HCT116 (cell line): ENCODE data around the gene CAPN15. TPM values are rescaled to one million over a fixed set of nuclear protein-coding genes. Genes with fewer than 3 reads are reported as not detected.

Experiments used
- ATAC-seq: fragments of 200-7000 bp; cut with Tn5 transposase; 2 replicates; pipeline ENCODE4 v1.9.1; 2020; ENCODE audit warnings: mild to moderate bottlenecking, moderate library complexity
- BruUV-seq: library from RNA; stranded (reverse); fragments of 400-500 nt; replicated peaks from 2 replicates; lab custom pipeline; 2021; lab: Mats Ljungman, UMichigan
- CTCF ChIA-PET: fragments of 300-600 bp; sonication (Branson Sonifier 250); formaldehyde crosslinking; loops from one replicate; lab custom pipeline; 2021; ENCODE audit warnings: antibody characterized with exemption; lab: Charles Lee
- POLR2A ChIA-PET: fragments of 300-600, 350-600 bp; sonication (Branson Sonifier 250); formaldehyde crosslinking; loops from one replicate; lab custom pipeline; 2021; ENCODE audit warnings: antibody characterized with exemption; lab: Charles Lee
- RAD21 ChIA-PET, 2 experiments: fragments of 300-600 bp; sonication (Branson Sonifier 250); formaldehyde crosslinking; loops; one replicate each; lab custom pipeline; 2023; ENCODE audit warnings: low total read pairs in 2 of 2; ENCODE audit not compliant: uncharacterized antibody in 2 of 2, unreplicated experiment in 2 of 2, low non-redundant PET in 1 of 2; lab: Charles Lee
- DNase-seq: peaks from one replicate; pipeline ENCODE4 v3.0.0-alpha.2; 2010; ENCODE audit warnings: low read depth, low spot score
- H2AFZ ChIP-seq: fragments of 200-600 bp; shearing (Covaris generic), sonication (generic); 2 replicates; pipeline ENCODE4 v1.6.1; 2017; ENCODE audit warnings: low read depth, mixed run types, mixed read lengths, antibody characterized with exemption, low read length; ENCODE audit not compliant: poor library complexity, severe bottlenecking
- H3K27ac ChIP-seq: 2 replicates; pipeline ENCODE4 v1.5.1; 2012; ENCODE audit warnings: low read depth, low read length
- H3K27me3 ChIP-seq: fragments of 200-600 bp; sonication (generic); 2 replicates; pipeline ENCODE4 v1.6.1; 2016; ENCODE audit warnings: mixed run types, low read length, mixed read lengths; ENCODE audit not compliant: insufficient read depth
- H3K36me3 ChIP-seq, 2 experiments: fragments of 200-500 bp in 1 of 2; fragments of 200-600 bp in 1 of 2; sonication (Bioruptor generic) in 1 of 2; sonication (generic) in 1 of 2; 2 replicates each; pipeline versions ENCODE4 v1.5.1 to v1.6.1; 2014 to 2016; ENCODE audit warnings: low read length in 2 of 2, inconsistent platforms in 1 of 2, mixed read lengths in 1 of 2, mixed run types in 1 of 2; ENCODE audit not compliant: insufficient read depth in 2 of 2, control insufficient read depth in 1 of 2
- H3K4me1 ChIP-seq, 2 experiments: fragments of 200-600 bp in 1 of 2; sonication (generic) in 1 of 2; 2 replicates each; pipeline versions ENCODE4 v1.5.1 to v1.6.1; 2012 to 2017; ENCODE audit warnings: low read length in 2 of 2, inconsistent platforms in 1 of 2, mild to moderate bottlenecking in 1 of 2, mixed read lengths in 1 of 2, mixed run types in 1 of 2, moderate library complexity in 1 of 2; ENCODE audit not compliant: insufficient read depth in 2 of 2, control insufficient read depth in 1 of 2
- H3K4me2 ChIP-seq: fragments of 200-600 bp; sonication (generic); 2 replicates; pipeline ENCODE4 v1.6.1; 2017; ENCODE audit warnings: mixed run types, low read length, mixed read lengths
- H3K4me3 ChIP-seq, 2 experiments: fragments of 200-600 bp in 1 of 2; sonication (generic) in 1 of 2; replicated peaks in 1 of 2; 2 replicates each; pipeline ENCODE4 v1.5.1; 2011 to 2016; ENCODE audit warnings: low read length in 2 of 2, control low read depth in 1 of 2, low read depth in 1 of 2, mild to moderate bottlenecking in 1 of 2, mixed read lengths in 1 of 2, mixed run types in 1 of 2
- H3K79me2 ChIP-seq: fragments of 200-600 bp; sonication (generic); 2 replicates; pipeline ENCODE4 v1.6.1; 2017; ENCODE audit warnings: mild to moderate bottlenecking, mixed run types, low read length, moderate library complexity, mixed read lengths; ENCODE audit not compliant: insufficient read depth
- H3K9ac ChIP-seq: fragments of 200-600 bp; sonication (generic); 2 replicates; pipeline ENCODE4 v1.6.1; 2016; ENCODE audit warnings: low read length, mixed read lengths
- H3K9me2 ChIP-seq: fragments of 200-600 bp; sonication (generic), shearing (Covaris generic); 2 replicates; pipeline ENCODE4 v1.6.1; 2017; ENCODE audit warnings: mixed run types, mild to moderate bottlenecking, moderate library complexity; ENCODE audit not compliant: insufficient read depth
- H3K9me3 ChIP-seq, 2 experiments: fragments of 200-500 bp in 1 of 2; fragments of 200-600 bp in 1 of 2; sonication (Bioruptor generic) in 1 of 2; sonication (generic) in 1 of 2; 2 replicates each; pipeline ENCODE4 v1.6.1; 2014 to 2017; ENCODE audit warnings: low read length in 2 of 2, mixed read lengths in 2 of 2, inconsistent platforms in 1 of 2, low read depth in 1 of 2, mild to moderate bottlenecking in 1 of 2, mixed run types in 1 of 2, moderate library complexity in 1 of 2; ENCODE audit not compliant: control insufficient read depth in 1 of 2, insufficient read depth in 1 of 2
- H4K20me1 ChIP-seq: fragments of 200-600 bp; sonication (generic), shearing (Covaris generic); 2 replicates; pipeline ENCODE4 v1.6.1; 2017; ENCODE audit warnings: mixed run types, mild to moderate bottlenecking, moderate library complexity; ENCODE audit not compliant: insufficient read depth
- CEBPB ChIP-seq: IDR thresholded peaks from 2 replicates; pipeline ENCODE4 v1.6.1; 2012; ENCODE audit warnings: low read depth
- ELF1 ChIP-seq: IDR thresholded peaks from 2 replicates; pipeline ENCODE4 v1.6.1; 2012; ENCODE audit warnings: low read depth, borderline replicate concordance
- POLR2A ChIP-seq: IDR thresholded peaks from 2 replicates; pipeline ENCODE4 v1.7.0; 2011; ENCODE audit warnings: borderline replicate concordance; ENCODE audit not compliant: insufficient read depth, insufficient read length; ENCODE audit errors: extremely low read depth
- SIN3A ChIP-seq: IDR thresholded peaks from 2 replicates; pipeline ENCODE4 v1.6.1; 2012; ENCODE audit warnings: low read depth
- intact Hi-C: fragments of 100-400 bp; cut with micrococcal nuclease; formaldehyde crosslinking; loops from 2 replicates; pipeline ENCODE4 v1.10.0; 2022
- total RNA-seq: library from RNA; stranded (reverse); gene quantifications from one replicate; pipeline ENCODE4 v1.2.1, GENCODE V29; 2021; ENCODE audit not compliant: unreplicated experiment
- TF ChIP-seq, protein P1 (sequence below): IDR thresholded peaks from 2 replicates; pipeline ENCODE4 v1.6.1; 2012
- TF ChIP-seq, protein P2 (sequence below): IDR thresholded peaks from 2 replicates; pipeline ENCODE4 v1.6.1; 2012; ENCODE audit warnings: low read depth

CAPN15 gene
- total RNA-seq, 1 experiment from 2014 or later, result 39.0 TPM

DNA sequence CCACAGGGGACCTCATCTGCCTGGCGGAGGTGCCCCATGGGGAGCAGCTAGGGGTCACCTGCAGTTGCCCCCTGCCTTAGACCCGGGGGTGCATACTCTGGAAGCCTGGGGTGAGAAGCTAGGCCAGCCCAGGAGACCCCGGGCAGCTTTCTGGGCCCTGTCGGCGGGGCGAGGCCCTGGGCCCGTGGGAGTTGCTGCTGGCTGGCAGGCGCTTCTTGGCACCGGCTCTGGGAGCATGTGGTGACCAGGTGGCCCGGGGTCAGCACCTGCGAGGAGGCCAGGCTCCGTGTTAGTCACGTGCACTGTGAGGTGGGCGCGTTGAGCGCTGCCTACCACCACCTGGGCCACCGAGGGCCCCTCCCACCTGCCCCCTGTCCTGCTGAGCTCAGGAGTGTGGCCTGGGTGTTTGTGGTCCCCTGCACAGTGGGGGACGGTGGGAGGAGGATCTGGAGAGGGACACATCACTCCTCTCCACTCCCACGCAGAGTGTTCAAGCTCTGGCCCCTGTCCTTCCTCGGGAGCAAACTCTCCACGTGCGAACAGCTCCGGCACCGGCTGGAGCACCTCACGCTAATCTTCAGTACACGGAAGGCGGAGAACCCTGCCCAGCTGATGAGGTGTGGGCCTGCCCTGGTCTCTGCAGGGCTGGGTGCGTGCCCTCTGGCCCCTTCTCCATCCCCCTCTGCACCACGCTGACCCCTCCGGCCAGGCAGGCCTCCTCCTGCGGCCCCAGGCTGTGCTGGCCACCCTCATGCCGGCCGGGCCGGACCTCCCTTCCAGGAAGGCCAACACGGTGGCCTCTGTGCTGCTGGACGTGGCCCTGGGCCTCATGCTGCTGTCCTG lies 48.1 kb downstream of the CAPN15 start:
- Histone ChIP-seq H3K9ac (no peak overlapping the region), H3K27me3 (no peaks in the 10 kb centered on the region), H3K4me3 (no peak overlapping the region), H3K9me3 (no peaks in the 10 kb centered on the region), H3K9me2 (no peaks in the 10 kb centered on the region), H2AFZ (no peak overlapping the region), H3K79me2 (peaks cover 5% of the 10 kb centered on the region; the same call in 1 of the 2 replicates), H3K36me3 (no peaks in the 10 kb centered on the region), H3K4me1 (no peaks in the 10 kb centered on the region), H4K20me1 (no peaks in the 10 kb centered on the region), H3K4me2 (no peak overlapping the region), H3K27ac (no peak overlapping the region)
- ChIA-PET CTCF (no interaction called here), RAD21 (no interaction called here), POLR2A (no interaction called here)
- intact Hi-C loops, result no loop called here
- BruUV-seq, result no TSS peak
- ATAC-seq, result no peak
- DNase-seq, result no peak
- TF ChIP-seq, protein P1, sequence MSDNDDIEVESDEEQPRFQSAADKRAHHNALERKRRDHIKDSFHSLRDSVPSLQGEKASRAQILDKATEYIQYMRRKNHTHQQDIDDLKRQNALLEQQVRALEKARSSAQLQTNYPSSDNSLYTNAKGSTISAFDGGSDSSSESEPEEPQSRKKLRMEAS, result no peak
- no peak for TF ChIP-seq CEBPB
- no peak for TF ChIP-seq SIN3A
- no peak for TF ChIP-seq POLR2A
- TF ChIP-seq, protein P2, sequence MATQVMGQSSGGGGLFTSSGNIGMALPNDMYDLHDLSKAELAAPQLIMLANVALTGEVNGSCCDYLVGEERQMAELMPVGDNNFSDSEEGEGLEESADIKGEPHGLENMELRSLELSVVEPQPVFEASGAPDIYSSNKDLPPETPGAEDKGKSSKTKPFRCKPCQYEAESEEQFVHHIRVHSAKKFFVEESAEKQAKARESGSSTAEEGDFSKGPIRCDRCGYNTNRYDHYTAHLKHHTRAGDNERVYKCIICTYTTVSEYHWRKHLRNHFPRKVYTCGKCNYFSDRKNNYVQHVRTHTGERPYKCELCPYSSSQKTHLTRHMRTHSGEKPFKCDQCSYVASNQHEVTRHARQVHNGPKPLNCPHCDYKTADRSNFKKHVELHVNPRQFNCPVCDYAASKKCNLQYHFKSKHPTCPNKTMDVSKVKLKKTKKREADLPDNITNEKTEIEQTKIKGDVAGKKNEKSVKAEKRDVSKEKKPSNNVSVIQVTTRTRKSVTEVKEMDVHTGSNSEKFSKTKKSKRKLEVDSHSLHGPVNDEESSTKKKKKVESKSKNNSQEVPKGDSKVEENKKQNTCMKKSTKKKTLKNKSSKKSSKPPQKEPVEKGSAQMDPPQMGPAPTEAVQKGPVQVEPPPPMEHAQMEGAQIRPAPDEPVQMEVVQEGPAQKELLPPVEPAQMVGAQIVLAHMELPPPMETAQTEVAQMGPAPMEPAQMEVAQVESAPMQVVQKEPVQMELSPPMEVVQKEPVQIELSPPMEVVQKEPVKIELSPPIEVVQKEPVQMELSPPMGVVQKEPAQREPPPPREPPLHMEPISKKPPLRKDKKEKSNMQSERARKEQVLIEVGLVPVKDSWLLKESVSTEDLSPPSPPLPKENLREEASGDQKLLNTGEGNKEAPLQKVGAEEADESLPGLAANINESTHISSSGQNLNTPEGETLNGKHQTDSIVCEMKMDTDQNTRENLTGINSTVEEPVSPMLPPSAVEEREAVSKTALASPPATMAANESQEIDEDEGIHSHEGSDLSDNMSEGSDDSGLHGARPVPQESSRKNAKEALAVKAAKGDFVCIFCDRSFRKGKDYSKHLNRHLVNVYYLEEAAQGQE, result no peak
- TF ChIP-seq ELF1, result no peak
